Amygdala (tissue), 56 donors: ENCODE data around the gene CBR3.

Experiments
- DNase-seq, 56 donors: peaks; one replicate each; lab custom pipeline; 2025; lab: John Stamatoyannopoulos, UW

CBR3 gene

DNA sequence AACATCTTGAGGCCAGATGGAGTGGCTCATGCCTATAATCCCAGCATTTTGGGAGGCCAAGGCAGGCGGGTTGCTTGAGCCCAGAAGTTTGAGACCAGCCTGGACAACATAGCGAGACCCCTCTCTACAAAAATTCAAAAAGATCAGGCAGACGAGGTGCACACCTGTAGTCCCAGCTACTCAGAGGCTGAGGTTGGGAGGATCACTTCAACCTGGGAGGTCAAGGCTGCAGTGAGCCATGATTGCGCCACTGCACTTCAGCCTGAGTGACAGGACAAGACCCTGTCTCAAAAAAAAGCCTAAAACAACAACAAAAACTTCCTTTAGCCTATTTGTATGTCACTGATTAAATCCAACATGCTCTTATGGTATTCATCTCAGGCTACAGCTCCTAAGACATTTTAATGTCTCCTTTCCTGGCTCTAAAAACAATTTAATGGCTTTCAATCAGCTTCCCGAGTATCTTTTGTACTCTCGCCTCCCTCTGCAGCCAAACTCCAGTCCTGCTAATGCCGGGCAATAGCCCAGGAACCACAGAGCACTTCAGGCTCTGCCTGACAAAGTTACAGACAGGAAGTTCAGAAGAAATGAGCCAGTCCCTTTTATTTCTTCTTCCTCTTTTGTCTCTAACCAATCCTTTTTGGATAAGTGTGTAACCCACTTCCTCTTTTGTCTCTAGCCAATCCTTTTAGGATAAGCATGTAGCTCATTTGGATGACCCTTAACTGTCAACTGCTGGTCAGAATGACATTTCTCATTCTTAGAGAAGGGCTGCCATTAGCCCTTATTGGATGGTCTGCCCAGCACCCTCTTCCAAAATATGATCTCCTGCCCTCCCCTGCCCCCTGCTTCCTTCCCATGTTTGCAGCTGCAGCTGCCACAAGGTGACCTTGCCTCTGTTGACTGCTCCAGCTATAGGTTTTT lies 15.2 kb downstream of the CBR3 start:
- peak in 24 of 56 donors; percentile 3 to 65 (median 23) for DNase-seq

DNA sequence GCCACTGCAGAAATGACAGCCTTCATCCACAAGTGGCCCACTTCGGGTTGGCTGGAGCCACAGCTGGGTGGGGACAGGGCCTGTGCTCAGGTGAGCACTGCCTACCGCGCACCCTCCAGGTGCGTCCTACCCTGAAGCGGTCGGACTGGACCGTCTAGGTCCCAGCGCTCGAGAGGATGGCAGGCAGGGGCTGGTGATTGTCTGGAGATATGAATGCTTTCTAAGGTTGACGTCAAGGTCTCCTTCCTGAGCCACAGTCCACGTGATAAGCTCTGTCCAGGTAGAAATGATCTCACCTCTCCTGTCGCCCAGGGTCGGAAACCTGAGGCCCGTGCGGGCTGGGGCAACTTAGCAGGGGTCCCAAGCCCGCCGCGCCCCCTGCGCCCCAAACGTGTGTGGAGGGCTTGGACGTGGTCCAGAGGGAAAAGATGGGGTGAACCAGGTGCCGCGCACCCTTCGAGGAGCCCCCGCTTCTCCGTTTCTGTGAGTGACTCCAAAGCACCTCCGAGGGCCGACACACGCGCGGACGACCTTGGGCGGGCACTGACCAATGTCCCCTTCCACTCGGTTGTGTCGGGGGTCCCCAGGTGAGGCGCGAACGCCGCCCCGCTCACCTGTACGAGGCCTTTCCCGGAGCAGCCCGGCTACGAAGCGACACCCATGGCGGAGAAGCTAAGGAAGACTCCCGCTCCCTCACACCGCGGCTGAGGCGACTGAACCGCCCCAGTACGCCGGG lies 20.9 kb downstream of the CBR3 start:
- DNase-seq = no peak

DNA sequence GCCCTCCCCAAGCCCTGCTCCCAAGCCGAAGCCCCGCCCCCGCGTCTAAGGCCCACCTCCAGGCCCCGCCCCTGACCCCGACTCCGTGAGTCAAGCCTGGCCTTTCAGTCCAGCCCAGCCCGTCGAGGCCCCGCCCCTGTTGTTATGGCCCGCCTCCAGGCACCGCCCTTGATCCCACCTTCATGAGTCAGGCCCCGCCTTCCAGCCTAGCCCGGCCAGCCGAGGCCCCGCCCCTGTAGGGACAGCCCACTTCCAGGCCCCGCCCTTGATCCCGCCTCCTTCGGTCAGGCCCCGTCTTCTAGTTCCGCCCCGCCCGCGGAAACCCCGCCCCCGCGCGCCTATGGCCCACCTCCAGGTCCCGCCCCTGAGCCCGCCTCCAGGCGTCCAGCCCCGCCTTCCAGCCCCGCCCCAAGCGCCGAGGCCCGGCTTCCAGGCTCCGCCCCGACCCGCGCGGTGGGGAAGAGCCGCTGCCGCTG lies 21.5 kb downstream of the CBR3 start:
- peak; percentile 66 to 100 (median 100) for DNase-seq

DNA sequence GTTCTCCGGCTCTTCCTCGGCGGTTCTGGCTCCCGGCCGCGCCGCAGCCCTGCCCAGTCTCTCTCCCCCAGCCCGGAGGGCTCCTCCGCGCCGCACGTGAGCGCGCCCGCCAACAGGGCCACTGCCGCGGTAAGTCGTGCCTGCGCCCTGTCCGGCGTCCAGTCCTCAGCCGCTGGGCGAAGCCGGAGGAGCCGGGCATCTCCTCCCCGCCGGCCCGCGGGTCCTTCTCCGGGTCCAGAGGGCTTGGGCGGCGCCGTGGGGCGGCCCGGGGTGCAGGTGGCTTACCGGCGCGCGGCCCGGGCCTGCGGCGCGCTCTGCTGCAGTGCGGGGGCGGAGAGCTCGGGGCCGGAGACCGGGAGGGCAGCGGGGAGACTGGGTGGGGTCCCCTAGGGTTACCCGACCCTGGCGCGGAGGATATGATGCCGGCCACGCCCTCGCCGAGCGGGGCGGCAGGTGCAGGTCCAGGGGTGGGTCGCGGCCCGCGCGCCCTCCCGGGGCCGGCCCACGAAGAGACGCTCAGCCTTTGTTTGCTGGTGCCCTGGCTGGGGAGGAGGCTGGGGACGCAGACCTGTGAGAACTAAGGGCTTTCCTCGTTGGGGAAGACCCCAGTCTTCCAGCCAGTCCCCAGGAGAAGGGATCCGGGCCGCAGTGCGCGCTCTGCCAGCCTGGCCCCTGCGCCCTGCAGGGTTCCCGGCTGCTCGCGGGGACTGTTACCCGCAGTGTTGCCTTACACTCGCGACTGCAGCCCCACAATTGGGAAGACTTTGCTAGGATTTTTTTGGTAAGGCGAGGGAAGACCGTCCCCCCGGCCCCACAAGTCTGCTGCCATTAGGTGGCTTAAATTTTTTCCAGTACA lies 22.2 kb downstream of the CBR3 start, which contains the start of gene DOP1B:
Gene DOP1B, plus strand, starts transcription at position 10 of the 856 bp plus-strand sequence. CDS start 7,910 bp downstream, outside the sequence.
- peak in 13 of 56 donors; percentile 10 to 71 (median 44) for DNase-seq

DNA sequence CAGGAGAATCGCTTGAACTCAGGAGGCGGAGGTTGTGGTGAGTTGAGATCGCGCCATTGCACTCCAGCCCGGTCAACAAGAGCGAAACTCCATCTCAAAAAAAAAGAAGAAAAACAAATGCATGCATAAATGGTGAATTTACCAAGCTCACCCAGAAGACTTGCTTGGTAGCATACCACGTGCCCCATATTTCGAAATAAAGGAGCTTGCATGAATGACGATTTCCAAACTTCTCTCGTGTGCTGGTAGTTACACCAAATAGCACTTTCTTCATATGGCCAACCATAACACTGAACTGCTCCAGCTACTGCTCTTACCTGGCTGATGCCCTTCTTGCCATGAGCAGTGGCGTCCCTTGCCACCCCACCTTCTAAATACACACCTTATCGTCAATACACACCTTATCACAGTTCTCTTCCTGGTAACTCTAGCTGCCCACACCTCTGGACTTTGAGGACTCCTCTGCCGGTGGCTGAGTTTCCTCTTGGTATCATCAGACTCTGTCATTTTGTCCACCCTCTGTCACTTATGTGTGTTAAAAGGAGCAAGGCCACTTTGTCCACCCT lies 24.6 kb downstream of the CBR3 start:
- no peak for DNase-seq

DNA sequence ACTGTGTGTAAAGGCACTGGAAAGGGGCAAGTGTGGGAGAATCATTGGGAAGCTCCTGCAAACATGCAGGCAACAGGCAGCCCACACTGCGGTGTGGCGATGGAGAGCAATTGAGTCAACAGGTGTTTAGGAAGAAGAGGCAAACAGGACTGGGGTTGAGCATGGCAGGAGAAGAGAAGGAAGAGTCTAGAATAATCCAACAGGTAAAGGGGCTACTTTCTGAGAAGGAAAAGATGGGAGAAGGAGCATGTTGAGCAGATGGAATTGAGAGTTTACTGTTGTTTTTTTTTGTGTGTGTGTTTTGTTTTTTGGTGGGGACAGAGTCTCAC lies 25.9 kb downstream of the CBR3 start:
- no peak for DNase-seq

DNA sequence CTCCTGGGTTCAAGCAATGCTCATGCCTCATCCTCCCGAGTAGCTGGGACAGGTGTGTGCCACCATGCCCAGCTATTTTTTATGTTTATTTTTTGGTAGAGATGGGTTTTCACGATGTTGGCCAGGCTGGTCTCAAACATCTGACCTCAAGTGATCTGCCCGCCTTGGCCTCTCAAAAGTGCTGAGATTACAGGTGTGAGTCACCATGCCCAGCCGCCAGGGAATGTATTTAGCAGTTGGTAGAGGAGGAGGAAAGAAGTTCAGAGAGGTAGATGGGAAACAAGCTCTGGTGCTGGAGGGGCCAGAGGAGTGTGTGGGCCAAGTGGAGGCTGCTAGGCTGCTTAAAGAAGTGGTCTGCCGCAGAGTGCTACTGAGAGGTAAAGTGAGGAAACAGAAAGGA lies 27.8 kb downstream of the CBR3 start:
- no peak for DNase-seq

DNA sequence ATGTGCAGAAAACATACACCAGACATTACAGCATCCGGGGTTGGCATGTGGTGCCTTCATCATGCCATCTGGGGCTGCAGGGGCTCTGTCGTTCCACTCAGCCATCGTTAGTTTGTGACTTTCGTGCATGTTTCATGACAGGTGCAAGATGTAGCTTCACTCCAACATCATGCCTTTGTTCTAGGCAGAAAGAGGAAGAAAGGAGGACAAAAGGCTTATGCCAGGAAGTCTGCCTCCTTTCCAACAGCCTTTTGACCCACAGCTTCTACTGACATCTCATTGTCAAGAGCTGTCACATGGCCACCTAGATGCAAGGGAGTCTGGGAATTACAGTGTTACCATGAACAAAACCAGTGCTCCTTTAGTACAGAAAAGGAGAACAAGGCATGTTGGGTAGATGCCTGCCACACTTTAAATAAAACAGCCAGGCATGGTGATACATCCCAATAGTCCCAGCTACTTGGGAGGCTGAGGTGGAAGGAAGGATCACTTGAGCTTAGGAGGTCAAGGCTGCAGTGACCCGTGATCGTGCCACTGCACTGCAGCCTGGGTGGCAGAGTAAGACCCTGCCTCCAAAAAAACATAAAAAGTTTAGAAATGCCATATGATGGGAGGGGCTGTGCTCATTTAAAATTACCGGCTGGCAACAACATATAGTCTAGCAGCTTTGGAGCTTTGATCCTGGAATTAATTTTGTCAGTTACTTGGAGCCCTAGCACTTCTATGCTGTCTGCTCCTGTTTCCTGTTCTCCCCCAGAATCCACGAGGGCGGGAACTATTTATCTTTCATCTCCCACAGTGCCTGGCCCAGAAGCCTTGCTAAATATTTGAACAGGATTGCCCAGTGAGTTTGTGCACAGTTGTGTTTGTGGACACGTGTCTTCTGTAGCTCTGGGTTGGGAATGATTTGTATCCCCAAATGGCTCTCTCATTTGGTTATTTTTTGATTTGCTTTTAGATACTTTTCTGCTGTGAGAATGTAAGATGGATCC lies 29.2 kb downstream of the CBR3 start:
- no peak for DNase-seq

DNA sequence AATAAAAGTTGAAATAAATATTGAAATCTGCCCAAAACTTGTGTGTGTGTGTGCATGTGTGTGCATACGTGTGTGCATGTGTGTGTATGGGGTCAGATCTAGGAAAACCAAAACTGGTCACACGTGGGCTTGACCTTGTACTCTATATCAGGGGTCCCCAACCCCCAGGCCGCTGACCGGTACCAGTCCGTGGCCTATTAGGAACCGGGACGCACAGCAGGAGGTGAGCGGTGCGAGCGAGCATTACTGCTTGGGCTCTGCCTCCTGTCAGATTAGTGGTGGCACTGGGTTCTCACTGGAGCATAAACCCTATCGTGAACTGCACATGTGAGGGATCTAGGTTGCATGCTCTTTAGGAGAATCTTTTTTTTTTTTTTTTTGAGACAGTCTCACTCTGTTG lies 30.5 kb downstream of the CBR3 start:
- no peak for DNase-seq

DNA sequence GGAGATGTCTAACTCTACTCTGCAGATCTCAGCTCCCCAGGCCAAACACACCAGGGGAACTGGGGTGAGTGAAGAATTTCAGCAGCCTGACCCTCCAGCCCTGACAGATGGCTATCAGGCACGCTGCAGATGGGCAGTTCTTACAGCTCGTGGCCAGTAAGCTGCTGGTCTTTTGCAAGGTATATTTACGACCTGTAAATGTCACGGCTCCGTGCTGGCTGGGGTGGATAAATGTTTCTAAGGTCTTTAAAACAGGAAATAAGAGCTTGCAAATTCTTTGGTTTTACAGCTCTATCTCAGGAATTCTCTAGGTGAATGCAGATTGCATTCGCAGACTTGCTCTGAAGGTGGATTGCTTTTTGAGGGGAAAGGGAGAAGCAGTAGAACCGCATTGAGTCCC lies 31.8 kb downstream of the CBR3 start:
- no peak for DNase-seq

DNA sequence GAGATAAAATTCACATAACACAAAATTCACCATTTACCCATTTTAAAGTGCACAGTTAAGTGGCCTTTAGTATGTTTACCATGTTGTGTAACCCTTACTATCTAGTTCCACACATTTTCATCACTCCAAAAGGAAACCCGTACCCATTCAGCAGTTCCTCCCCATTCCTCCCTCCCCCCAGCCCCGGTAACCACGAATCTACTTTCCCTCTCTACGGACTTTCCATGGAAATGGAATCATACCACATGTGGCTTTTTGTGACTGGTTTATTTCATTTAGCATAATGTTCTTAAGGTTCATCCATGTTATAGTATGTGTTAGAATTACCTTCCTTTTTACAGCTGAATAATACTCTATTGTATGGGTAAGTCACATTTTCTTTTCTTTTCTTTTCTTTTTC lies 32.7 kb downstream of the CBR3 start:
- DNase-seq = no peak

DNA sequence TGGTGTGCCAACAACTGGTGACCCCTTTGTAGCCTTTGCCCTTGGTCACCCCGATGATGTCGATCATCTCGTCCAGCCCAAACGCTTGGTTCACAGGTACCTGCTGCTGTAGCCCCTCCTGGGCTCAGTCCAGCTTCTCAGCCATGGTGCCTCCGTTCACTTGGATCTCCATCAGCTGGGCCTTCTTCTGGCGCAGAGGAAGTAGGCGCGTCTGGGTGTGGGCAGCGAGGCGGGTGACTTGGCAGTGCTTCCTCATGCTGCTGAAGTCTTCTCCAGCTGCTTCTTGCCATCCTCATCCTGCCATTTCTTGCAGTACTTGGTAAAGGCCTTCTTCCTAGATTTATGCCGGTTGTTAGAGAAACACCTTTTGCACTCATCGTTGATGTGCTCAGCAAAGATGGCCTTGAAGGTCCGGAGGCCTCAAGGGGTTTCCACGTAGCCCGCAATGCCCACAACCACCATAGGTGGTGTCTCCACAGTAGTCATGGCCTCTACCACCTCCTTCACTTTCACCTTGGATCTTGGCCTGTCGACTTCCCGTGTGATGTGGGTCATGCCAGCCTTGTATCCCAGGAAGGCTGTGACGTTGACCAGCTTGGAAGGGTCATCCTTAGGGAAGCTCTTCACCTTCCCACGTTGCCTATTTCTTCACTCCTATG lies 34.7 kb downstream of the CBR3 start:
- peak in 3 of 56 donors; percentile 5 to 19 (median 7) for DNase-seq

DNA sequence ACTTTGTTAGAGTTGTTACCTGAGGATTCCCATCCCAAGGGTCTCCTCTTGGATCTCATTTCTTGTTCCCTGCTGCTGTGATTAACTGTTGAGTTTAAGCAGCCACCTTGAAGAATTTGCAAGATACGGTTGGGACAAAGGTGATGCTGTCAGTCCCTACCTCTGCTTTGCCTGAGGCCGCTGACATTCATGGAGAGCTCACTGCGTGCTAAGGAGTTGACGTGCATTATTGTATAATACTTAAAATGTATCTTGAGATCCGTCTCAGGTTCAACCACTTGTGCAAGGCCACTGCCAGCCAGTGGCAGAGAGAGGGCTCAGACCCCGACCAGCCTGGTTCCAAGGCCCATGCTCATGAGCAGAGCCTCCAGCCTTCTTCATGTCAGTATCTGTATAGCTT lies 35.9 kb downstream of the CBR3 start:
- no peak for DNase-seq

DNA sequence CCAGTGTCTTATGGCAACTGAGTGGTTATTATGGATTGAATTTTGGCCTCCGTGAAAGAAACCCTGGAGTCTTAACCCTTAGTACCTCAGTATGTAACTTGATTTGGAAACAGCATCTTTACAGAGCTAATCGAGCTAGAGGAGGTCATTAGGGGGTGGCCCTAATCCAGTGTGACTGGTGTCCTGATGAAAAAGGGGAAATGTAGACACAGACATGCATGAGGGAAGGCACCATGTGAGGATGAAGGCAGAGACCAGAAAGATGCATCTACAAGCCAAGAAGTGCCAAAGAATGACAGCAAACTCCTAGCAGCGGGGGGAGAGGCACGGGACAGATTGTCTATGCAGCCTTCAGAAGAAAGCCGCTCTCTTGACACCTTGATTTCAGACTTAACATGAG lies 36.5 kb downstream of the CBR3 start:
- DNase-seq = no peak

DNA sequence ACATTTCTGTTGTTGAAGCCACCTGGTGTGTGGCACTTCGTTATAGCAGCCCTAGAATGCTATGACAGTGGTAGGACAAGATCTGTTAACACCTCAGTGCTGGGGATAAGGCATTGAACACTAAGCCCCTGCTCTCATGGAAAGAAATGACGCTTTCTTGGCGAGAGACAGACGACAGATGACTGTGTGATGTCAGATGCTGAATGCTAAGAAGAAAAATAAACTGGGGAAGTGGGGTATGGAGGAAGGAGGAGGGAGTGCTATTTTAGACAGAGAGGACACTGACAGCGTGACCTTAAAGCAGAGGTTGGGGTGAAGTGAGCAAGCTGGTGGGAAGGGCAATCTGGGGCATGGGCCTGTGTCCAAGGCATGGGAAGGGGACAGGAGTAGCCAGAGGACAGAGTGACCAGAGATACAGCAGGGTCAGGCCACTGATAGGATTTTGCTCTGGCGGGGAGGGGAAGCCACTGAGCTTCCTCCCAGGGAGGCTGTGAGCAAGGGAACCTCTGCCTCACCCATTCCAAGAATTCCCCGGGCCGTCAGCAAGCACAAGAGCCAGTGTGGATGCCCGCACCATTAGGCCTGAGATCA lies 37.0 kb downstream of the CBR3 start:
- DNase-seq = peak in 1 of 56 donors; percentile 15

DNA sequence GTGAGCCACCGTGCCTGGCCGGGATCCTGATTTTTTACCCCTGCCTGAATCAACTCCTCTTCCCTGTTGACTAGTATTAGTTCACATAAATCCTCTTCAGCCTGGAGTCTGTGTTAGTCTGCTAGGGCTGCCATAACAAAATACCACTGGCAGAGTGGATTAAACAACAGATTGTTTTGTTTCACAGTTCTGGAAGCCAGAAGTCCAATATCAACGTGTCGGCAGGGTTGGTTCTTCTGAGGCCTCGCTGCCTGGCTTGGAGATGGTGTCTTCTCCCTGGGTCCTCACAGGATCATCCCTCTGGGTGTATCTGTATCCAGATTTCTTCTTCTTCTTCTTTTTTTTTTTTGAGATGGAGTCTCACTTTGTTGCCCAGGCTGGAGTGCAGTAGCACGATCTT lies 39.9 kb downstream of the CBR3 start:
- DNase-seq = no peak

DNA sequence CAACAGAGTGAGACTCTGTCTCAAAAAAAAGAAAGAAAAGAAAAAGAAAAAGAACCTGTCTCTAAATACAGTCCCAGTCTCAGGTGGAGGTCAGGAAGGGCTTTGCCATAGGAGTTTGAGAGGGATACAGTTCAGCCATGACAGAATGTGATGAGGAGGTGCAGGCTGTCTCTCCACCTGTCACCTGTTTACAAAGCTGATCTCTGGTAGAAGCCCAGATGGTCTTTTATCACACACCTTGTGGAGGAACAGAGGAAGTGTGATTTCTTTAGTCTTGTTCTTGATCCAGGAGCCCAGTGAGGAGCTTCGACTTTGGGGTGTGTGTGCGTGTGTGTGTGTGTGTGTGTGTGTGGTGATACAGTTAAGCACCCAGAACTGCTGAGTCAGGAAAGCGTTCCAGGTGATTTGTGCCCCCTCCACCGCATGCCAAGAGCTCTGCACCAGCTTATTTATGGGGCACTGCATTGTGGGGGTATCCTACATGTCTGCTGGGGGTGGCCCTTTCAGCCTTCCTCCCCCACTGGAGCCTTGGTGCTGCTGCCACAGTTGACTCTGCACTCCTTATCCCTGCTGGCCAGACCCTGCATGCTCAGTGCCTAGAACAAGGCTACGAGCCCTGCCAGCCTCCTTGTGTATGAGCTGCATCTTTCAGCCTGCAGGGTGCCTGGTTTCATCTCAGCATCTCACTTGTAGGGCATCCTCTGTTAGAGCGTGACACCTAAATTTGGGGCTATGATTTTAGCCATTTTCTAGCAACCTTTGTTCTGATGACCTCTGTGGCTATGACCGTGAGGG lies 41.1 kb downstream of the CBR3 start:
- no peak for DNase-seq
